RWPE2 (cell line): ENCODE measurements around the gene ERGIC1.

Source experiments
- ATAC-seq: fragments of 200-7000 bp; cut with Tn5 transposase; 3 replicates; pipeline ENCODE4 v1.9.1; 2021; ENCODE audit warnings: low read depth
- DNase-seq: peaks from one replicate; pipeline ENCODE4 v3.0.0-alpha.2; 2020; ENCODE audit warnings: low spot score
- H3K27ac ChIP-seq: fragments of 450-650 bp; 2 replicates; pipeline ENCODE4 v1.5.1; 2017; ENCODE audit warnings: mild to moderate bottlenecking; ENCODE audit not compliant: poor library complexity, severe bottlenecking
- H3K27me3 ChIP-seq: fragments of 250-450 bp; sonication (Bioruptor Pico); 2 replicates; pipeline ENCODE4 v1.5.1; 2021; ENCODE audit warnings: mild to moderate bottlenecking, moderate library complexity; ENCODE audit not compliant: insufficient read depth, poor library complexity, severe bottlenecking
- H3K36me3 ChIP-seq: fragments of 250-450 bp; sonication (Bioruptor Pico); 2 replicates; pipeline ENCODE4 v1.5.1; 2020; ENCODE audit warnings: low read depth, mild to moderate bottlenecking, moderate library complexity
- H3K4me1 ChIP-seq: fragments of 250-450 bp; sonication (Bioruptor Pico); 2 replicates; pipeline ENCODE4 v1.5.1; 2021; ENCODE audit warnings: mild to moderate bottlenecking, moderate library complexity; ENCODE audit not compliant: insufficient read depth, poor library complexity, severe bottlenecking
- H3K4me3 ChIP-seq: fragments of 250-450 bp; sonication (Bioruptor Pico); 2 replicates; pipeline ENCODE4 v1.5.1; 2021; ENCODE audit warnings: mild to moderate bottlenecking, moderate library complexity; ENCODE audit not compliant: severe bottlenecking
- H3K9me3 ChIP-seq: fragments of 250-450 bp; sonication (Bioruptor Pico); 2 replicates; pipeline ENCODE4 v1.5.1; 2021; ENCODE audit warnings: mild to moderate bottlenecking, moderate library complexity; ENCODE audit not compliant: severe bottlenecking
- CTCF ChIP-seq: fragments of 450-650 bp; IDR thresholded peaks from one replicate; pipeline ENCODE4 v1.5.1; 2017; ENCODE audit warnings: mild to moderate bottlenecking, moderate library complexity; ENCODE audit not compliant: poor library complexity, severe bottlenecking

ERGIC1 gene

GRCh38 chr5:172979778-172980177 lies 145.7 kb downstream of the ERGIC1 start:
- DNase-seq (no peak), ATAC-seq (no peak)
- Histone ChIP-seq H3K4me3 (no peak overlapping the region), H3K36me3 (no peaks in the 10 kb centered on the region), H3K9me3 (no peaks in the 10 kb centered on the region), H3K27me3 (no peaks in the 10 kb centered on the region), H3K4me1 (peaks cover 2% of the 10 kb centered on the region), H3K27ac (no peak overlapping the region)
- TF ChIP-seq CTCF: no peak

GRCh38 chr5:172981931-172982330 lies 147.9 kb downstream of the ERGIC1 start:
- DNase-seq: no peak
- no peaks in the 10 kb centered on the region for H3K27me3 ChIP-seq
- no peak overlapping the region for H3K4me3 ChIP-seq
- peaks cover 9% of the 10 kb centered on the region for H3K4me1 ChIP-seq
- peaks cover 17% of the 10 kb centered on the region for H3K36me3 ChIP-seq
- no peak for TF ChIP-seq CTCF
- no peak for ATAC-seq
- H3K27ac ChIP-seq: no peak overlapping the region
- H3K9me3 ChIP-seq: no peaks in the 10 kb centered on the region

- DNase-seq: peak; percentile 95
- no peaks in the 10 kb centered on the region for H3K9me3 ChIP-seq
- H3K4me3 ChIP-seq: peak within 1 kb of the TSS; percentile 88
- H3K27ac ChIP-seq: peak within 1 kb of the TSS; percentile 68
- H3K4me1 ChIP-seq: peaks cover 9% of the 10 kb centered on the region
- peak; percentile 86 for ATAC-seq
- H3K27me3 ChIP-seq: no peaks in the 10 kb centered on the region
- peaks cover 33% of the 10 kb centered on the region for H3K36me3 ChIP-seq
- no peak for TF ChIP-seq CTCF
Observed at GRCh38 chr5:172983542-172984243, 149.6 kb downstream of the ERGIC1 start, which contains the start of gene ATP6V0E1. Gene ATP6V0E1 (plus strand): TSS chr5:172983771. CDS start chr5:172983861, 90 bp downstream.

GRCh38 chr5:172984244-172984953 lies 150.3 kb downstream of the ERGIC1 start:
- peak; percentile 83 for DNase-seq
- peak; percentile 82 for TF ChIP-seq CTCF
- no peaks in the 10 kb centered on the region for H3K27me3 ChIP-seq
- peak overlapping the region; percentile 68 for H3K27ac ChIP-seq
- peaks cover 9% of the 10 kb centered on the region for H3K4me1 ChIP-seq
- peak; percentile 76 for ATAC-seq
- no peaks in the 10 kb centered on the region for H3K9me3 ChIP-seq
- peak overlapping the region; percentile 88 for H3K4me3 ChIP-seq
- peaks cover 37% of the 10 kb centered on the region for H3K36me3 ChIP-seq
